Astrocyte of the spinal cord (primary cell): Measurements from ENCODE around the gene OPCML.

ENCODE experiments used
- DNase-seq: peaks from one replicate; pipeline ENCODE4 v3.0.0; 2011; ENCODE audit warnings: low read depth, low spot score
- H3K4me3 ChIP-seq: 2 replicates; pipeline ENCODE4 v1.5.1; 2011; ENCODE audit warnings: low read depth, mild to moderate bottlenecking, low read length, moderate library complexity
- CTCF ChIP-seq: IDR thresholded peaks from 2 replicates; pipeline ENCODE4 v1.5.1; 2012; ENCODE audit warnings: low read depth, mild to moderate bottlenecking, low read length, inconsistent platforms
- in situ Hi-C: cut with HindIII; loops from 2 replicates; pipeline ENCODE4 v1.10.0; 2017; ENCODE audit warnings: low sequenced_read_pairs

Gene OPCML

DNA sequence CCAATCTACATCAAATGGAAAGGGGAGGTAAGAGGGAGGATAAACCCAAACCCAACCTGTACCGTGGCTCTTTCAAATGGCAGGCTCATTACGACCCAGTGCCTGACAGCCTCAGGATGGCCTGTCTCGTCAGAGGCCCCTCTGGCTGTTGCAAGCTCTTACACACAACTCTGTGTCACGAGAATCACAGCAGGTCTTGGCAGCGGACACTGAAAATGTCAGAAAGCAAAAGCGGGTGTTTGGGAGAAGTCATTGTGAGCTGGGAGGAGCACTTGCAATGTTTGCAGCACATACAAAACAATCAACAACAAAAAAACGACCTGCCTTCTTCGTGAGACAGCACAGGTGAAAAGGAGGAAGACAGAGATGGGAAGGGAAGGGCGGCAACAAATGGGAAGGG is 248.1 kb downstream of the OPCML start:
- no peak for TF ChIP-seq CTCF
- in situ Hi-C loops: no loop called here

DNA sequence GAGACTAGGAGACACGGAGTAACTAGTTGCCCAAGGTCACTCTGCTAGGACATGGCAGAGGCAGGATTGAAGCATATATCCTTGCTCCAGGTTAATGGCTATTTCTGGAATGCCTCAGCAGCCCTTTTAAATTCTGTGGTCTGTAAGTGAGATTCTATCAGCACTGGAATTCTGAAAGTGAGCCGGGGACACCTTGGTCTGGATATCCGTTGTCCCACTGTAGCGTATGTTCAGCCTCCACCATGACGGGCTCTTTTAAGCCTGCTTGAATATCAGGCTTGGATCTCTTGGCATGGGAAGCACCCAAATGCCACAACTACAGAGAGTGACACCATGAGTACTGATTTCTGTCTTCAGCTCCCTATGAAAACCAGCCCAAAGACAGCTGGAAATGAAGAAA is 254.4 kb downstream of the OPCML start:
- TF ChIP-seq CTCF: no peak
- no peak overlapping the region for H3K4me3 ChIP-seq
- in situ Hi-C loops: no loop called here
- no peak for DNase-seq

More for the DNA sequence above, 248.1 kb downstream of the OPCML start:
- DNase-seq: no peak
- H3K4me3 ChIP-seq: no peak overlapping the region

DNA sequence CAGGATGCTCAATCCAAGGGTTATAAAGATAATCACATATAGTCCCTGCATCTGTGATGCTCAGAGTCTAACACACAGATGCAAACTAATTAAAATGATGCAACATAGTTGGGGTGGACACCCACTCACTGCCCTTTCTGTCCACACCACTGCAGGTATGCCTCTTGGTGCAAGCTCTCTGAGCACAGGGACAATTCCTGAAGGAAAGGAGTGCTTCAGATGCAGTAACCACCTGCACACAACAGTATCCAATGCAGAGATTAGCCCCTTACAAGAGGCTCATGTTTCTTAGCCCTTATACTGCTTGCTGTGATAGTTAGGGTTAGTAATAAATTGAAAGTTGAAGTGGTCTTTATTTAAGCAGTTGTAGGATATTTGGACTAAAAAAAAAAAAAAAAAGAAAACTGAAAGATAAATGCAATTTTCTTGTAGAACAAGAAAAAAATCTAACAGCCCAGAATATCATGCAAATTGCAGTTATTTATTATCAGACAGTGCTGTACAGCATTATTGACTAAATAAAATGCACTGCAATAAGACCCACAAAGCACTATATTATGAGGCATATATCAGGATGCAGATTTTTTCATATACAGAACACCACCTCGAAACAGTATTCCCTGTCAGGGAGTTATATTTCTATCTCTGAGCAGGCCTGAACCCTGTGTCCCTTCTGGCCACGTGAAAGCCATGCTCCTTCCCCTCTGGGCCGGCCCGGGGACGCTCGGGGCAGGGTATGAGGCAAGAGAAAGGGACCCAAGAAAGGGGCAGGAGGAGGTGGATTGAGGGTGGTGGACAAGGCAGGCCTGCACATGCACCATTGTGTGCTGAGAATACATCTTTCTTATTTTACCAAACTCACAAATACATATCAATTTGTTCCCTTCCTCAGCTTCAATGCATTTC is 260.2 kb downstream of the OPCML start:
- no peak for DNase-seq
- in situ Hi-C loops: no loop called here

GRCh38 chr11:133271206-133271605 is 261.1 kb downstream of the OPCML start:
- in situ Hi-C loops: no loop called here
- TF ChIP-seq CTCF: no peak
- no peak overlapping the region for H3K4me3 ChIP-seq
- no peak for DNase-seq

More for the DNA sequence above, 260.2 kb downstream of the OPCML start:
- no peak overlapping the region for H3K4me3 ChIP-seq
- TF ChIP-seq CTCF: no peak

- no peak for DNase-seq
- H3K4me3 ChIP-seq: no peak overlapping the region
- TF ChIP-seq CTCF: no peak
- in situ Hi-C loops: no loop called here
Observed at GRCh38 chr11:133269267-133269666, 263.0 kb downstream of the OPCML start.

DNA sequence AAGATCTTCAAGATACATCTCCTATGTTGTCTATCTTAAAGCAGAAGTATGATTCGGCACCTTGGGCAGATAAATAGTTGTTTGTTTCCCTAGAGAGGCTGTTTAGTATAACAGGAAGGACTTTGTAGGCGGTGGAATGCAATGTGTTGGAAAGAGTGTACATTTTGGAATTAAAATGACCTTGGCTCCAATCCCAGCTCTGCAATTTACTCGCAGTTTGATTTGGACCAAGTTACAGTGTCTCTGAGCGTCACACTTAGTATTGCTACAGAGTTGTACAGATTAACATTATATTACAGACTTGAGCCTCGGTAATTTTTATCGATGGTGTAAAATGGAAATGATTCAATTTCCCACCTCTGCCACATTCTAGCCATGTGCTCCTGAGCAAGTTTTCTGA is 265.3 kb downstream of the OPCML start:
- no peak for DNase-seq
- TF ChIP-seq CTCF: no peak
- in situ Hi-C loops: no loop called here
- no peak overlapping the region for H3K4me3 ChIP-seq
